HEK293 (cell line): Measurements from ENCODE around the gene E2F4.

Experiments
- HOXD13 ChIP-seq: sonication (generic); formaldehyde crosslinking; IDR thresholded peaks from 2 replicates; pipeline ENCODE4 v1.8.0; 2022; ENCODE audit warnings: missing genetic modification reagents, borderline replicate concordance
- SP2 ChIP-seq: fragments of 450-650 bp; formaldehyde crosslinking; IDR thresholded peaks from 2 replicates; pipeline ENCODE4 v1.5.1; 2016; ENCODE audit warnings: missing biosample characterization, missing genetic modification characterization
- ZBTB21 ChIP-seq: fragments of 450-650 bp; formaldehyde crosslinking; IDR thresholded peaks from 2 replicates; pipeline ENCODE4 v1.5.1; 2017; ENCODE audit warnings: missing biosample characterization, missing genetic modification characterization
- ZFP37 ChIP-seq: fragments of 450-650 bp; formaldehyde crosslinking; IDR thresholded peaks from 2 replicates; pipeline ENCODE4 v1.5.1; 2016; ENCODE audit warnings: missing biosample characterization, missing genetic modification characterization
- ZNF184 ChIP-seq: fragments of 450-650 bp; IDR thresholded peaks from 2 replicates; pipeline ENCODE4 v1.5.1; 2018; ENCODE audit warnings: missing biosample characterization, mild to moderate bottlenecking, missing genetic modification characterization
- ZNF292 ChIP-seq: fragments of 450-650 bp; formaldehyde crosslinking; IDR thresholded peaks from 2 replicates; pipeline ENCODE4 v1.5.1; 2016; ENCODE audit warnings: low read depth, missing biosample characterization, missing genetic modification characterization, borderline replicate concordance
- ZNF510 ChIP-seq: fragments of 450-650 bp; formaldehyde crosslinking; IDR thresholded peaks from 2 replicates; pipeline ENCODE4 v1.5.1; 2018; ENCODE audit warnings: mild to moderate bottlenecking, missing genetic modification characterization, missing biosample characterization; ENCODE audit not compliant: insufficient replicate concordance
- ZNF629 ChIP-seq: fragments of 450-650 bp; formaldehyde crosslinking; IDR thresholded peaks from 2 replicates; pipeline ENCODE4 v1.5.1; 2017; ENCODE audit warnings: missing biosample characterization, missing genetic modification characterization
- ZNF660 ChIP-seq: fragments of 450-650 bp; IDR thresholded peaks from 2 replicates; pipeline ENCODE4 v1.5.1; 2018; ENCODE audit warnings: missing biosample characterization, mild to moderate bottlenecking, missing genetic modification characterization
- TF ChIP-seq, protein P1 (sequence below): fragments of 450-650 bp; formaldehyde crosslinking; IDR thresholded peaks from 2 replicates; pipeline ENCODE4 v1.5.1; 2016; ENCODE audit warnings: missing biosample characterization, missing genetic modification characterization
- TF ChIP-seq, protein P2 (sequence below): fragments of 450-650 bp; formaldehyde crosslinking; IDR thresholded peaks from 2 replicates; pipeline ENCODE4 v1.5.1; 2016; ENCODE audit warnings: missing biosample characterization, missing genetic modification characterization
- TF ChIP-seq, protein P3 (sequence below): fragments of 450-650 bp; formaldehyde crosslinking; IDR thresholded peaks from 2 replicates; pipeline ENCODE4 v1.5.1; 2016; ENCODE audit warnings: missing biosample characterization, missing genetic modification characterization
- TF ChIP-seq, protein P4 (sequence below): fragments of 450-650 bp; formaldehyde crosslinking; IDR thresholded peaks from 2 replicates; pipeline ENCODE4 v1.5.1; 2016; ENCODE audit warnings: missing biosample characterization, missing genetic modification characterization
- TF ChIP-seq, protein P5 (sequence below): IDR thresholded peaks from 2 replicates; pipeline ENCODE4 v1.6.1; 2011; ENCODE audit warnings: mild to moderate bottlenecking, low read depth, low read length, borderline replicate concordance

DNA sequence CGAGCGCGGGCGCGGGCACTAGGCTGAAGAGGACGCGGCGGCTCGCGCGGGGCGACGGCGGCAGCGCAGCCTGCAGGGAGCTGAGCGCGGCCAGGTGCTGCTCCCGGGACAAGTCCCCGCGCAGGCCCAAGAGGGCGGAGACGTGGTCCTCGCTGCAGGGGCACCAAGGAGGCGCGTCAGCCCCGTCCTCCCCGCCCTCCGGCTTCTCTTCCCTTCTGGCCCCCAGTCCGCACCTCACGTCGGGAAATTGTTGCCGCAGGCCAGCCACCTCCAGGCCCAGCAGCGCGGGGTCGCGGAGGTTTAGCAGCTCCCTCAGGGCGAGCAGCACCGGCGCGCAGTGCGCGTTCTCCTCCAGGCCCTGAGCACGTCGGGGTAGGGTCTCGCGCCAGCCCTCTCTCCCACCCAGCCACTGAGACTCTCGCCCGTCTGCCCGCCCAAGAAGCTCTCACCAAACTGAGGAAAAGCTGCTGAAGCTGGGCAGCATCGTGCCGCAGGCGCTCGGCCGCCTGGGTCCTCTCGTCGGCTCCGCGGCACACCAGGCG is 7.4 kb upstream of the E2F4 start:
- TF ChIP-seq, protein P1, sequence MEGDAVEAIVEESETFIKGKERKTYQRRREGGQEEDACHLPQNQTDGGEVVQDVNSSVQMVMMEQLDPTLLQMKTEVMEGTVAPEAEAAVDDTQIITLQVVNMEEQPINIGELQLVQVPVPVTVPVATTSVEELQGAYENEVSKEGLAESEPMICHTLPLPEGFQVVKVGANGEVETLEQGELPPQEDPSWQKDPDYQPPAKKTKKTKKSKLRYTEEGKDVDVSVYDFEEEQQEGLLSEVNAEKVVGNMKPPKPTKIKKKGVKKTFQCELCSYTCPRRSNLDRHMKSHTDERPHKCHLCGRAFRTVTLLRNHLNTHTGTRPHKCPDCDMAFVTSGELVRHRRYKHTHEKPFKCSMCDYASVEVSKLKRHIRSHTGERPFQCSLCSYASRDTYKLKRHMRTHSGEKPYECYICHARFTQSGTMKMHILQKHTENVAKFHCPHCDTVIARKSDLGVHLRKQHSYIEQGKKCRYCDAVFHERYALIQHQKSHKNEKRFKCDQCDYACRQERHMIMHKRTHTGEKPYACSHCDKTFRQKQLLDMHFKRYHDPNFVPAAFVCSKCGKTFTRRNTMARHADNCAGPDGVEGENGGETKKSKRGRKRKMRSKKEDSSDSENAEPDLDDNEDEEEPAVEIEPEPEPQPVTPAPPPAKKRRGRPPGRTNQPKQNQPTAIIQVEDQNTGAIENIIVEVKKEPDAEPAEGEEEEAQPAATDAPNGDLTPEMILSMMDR (tag by site-specific recombination), result no peak
- TF ChIP-seq ZFP37 (tag by site-specific recombination), result no peak
- TF ChIP-seq ZNF629 (tag by site-specific recombination), result no peak
- TF ChIP-seq, protein P2, sequence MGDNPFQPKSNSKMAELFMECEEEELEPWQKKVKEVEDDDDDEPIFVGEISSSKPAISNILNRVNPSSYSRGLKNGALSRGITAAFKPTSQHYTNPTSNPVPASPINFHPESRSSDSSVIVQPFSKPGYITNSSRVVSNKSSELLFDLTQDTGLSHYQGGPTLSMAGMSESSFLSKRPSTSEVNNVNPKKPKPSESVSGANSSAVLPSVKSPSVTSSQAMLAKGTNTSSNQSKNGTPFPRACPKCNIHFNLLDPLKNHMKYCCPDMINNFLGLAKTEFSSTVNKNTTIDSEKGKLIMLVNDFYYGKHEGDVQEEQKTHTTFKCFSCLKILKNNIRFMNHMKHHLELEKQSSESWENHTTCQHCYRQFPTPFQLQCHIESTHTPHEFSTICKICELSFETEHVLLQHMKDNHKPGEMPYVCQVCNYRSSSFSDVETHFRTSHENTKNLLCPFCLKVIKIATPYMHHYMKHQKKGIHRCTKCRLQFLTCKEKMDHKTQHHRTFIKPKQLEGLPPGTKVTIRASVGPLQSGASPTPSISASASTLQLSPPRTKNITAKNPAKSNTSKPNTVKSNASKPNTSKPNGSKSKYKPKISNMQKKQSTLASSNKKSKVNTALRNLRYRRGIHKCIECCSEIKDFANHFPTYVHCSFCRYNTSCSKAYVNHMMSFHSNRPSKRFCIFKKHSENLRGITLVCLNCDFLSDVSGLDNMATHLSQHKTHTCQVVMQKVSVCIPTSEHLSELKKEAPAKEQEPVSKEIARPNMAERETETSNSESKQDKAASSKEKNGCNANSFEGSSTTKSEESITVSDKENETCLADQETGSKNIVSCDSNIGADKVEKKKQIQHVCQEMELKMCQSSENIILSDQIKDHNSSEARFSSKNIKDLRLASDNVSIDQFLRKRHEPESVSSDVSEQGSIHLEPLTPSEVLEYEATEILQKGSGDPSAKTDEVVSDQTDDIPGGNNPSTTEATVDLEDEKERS (tag by site-specific recombination), result no peak
- TF ChIP-seq ZNF510 (tag by site-specific recombination), result no peak
- TF ChIP-seq, protein P3, sequence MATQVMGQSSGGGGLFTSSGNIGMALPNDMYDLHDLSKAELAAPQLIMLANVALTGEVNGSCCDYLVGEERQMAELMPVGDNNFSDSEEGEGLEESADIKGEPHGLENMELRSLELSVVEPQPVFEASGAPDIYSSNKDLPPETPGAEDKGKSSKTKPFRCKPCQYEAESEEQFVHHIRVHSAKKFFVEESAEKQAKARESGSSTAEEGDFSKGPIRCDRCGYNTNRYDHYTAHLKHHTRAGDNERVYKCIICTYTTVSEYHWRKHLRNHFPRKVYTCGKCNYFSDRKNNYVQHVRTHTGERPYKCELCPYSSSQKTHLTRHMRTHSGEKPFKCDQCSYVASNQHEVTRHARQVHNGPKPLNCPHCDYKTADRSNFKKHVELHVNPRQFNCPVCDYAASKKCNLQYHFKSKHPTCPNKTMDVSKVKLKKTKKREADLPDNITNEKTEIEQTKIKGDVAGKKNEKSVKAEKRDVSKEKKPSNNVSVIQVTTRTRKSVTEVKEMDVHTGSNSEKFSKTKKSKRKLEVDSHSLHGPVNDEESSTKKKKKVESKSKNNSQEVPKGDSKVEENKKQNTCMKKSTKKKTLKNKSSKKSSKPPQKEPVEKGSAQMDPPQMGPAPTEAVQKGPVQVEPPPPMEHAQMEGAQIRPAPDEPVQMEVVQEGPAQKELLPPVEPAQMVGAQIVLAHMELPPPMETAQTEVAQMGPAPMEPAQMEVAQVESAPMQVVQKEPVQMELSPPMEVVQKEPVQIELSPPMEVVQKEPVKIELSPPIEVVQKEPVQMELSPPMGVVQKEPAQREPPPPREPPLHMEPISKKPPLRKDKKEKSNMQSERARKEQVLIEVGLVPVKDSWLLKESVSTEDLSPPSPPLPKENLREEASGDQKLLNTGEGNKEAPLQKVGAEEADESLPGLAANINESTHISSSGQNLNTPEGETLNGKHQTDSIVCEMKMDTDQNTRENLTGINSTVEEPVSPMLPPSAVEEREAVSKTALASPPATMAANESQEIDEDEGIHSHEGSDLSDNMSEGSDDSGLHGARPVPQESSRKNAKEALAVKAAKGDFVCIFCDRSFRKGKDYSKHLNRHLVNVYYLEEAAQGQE (tag by site-specific recombination), result no peak
- no peak for TF ChIP-seq ZBTB21 (tag by site-specific recombination)
- TF ChIP-seq ZNF292 (tag by site-specific recombination), result no peak
- TF ChIP-seq, protein P4, sequence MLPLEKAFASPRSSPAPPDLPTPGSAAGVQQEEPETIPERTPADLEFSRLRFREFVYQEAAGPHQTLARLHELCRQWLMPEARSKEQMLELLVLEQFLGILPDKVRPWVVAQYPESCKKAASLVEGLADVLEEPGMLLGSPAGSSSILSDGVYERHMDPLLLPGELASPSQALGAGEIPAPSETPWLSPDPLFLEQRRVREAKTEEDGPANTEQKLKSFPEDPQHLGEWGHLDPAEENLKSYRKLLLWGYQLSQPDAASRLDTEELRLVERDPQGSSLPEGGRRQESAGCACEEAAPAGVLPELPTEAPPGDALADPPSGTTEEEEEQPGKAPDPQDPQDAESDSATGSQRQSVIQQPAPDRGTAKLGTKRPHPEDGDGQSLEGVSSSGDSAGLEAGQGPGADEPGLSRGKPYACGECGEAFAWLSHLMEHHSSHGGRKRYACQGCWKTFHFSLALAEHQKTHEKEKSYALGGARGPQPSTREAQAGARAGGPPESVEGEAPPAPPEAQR (tag by site-specific recombination), result no peak
- no peak for TF ChIP-seq SP2 (tag by site-specific recombination)
- TF ChIP-seq HOXD13 (CRISPR knock-in tag), result no peak
- TF ChIP-seq ZNF660 (tag by site-specific recombination), result no peak
- TF ChIP-seq, protein P5, sequence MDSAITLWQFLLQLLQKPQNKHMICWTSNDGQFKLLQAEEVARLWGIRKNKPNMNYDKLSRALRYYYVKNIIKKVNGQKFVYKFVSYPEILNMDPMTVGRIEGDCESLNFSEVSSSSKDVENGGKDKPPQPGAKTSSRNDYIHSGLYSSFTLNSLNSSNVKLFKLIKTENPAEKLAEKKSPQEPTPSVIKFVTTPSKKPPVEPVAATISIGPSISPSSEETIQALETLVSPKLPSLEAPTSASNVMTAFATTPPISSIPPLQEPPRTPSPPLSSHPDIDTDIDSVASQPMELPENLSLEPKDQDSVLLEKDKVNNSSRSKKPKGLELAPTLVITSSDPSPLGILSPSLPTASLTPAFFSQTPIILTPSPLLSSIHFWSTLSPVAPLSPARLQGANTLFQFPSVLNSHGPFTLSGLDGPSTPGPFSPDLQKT, result no peak
- no peak for TF ChIP-seq ZNF184
